Measurements from ENCODE around the gene NNMT. TPM values are rescaled to one million over a fixed set of nuclear protein-coding genes. Genes with fewer than 3 reads are reported as not detected.

The NNMT gene
- total and polyA plus RNA-seq, 2 experiments from 2014 or later, result 1,043 to 1,317 TPM

DNA sequence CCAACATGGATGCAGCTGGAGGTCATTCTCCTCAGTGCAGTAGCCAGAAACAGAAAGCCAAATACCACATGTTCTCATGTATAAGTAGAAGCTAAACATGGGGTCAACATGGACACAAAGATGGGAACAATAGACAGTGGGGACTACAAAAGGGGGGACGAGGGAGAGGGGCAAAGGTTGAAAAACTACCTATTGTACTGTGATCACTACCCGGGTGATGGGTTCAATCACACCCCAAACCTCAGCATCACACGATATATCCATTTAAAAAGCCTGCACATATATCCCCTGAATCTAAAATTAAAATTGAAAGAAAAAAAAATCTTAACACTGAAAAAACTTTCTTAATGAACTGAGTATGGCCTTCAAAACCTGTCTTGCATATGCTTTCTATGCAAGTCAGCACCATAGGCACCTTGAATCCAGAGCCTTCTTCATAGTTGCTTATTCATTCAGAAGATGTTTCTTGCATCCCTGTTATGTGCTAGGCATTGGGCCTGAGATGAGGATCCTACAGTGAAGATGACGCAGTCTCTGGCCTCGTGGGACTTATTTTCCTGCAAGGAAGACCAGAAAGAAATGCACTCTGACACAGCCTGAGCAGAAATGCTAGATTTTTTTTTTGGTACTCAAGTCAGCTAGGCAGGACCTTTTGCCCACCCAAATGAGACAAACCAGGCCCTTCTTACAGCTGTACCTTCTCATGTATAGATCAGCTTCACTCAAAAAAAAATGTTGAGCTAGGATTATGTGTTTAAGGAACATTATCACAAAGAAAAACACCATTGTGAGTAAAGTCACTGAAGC lies 21.0 kb downstream of the NNMT start:
- H2AFZ ChIP-seq, result no peak overlapping the region
- TF ChIP-seq EZH2 (IDR thresholded peaks at IDR 0.05; ENCODE audit: insufficient read depth, poor library complexity, severe bottlenecking) (no peak), EZH2phosphoT487 (IDR thresholded peaks at IDR 0.05; ENCODE audit: insufficient read depth, low read depth) (no peak)
- no peaks in the 10 kb centered on the region for H3K27me3 ChIP-seq (replicated peaks; ENCODE audit: insufficient read depth)
- H3K4me1 ChIP-seq (ENCODE audit: insufficient read depth), result peaks cover 57% of the 10 kb centered on the region
- no peak overlapping the region for H3K4me3 ChIP-seq
- in situ Hi-C loops (cut with MboI), result no loop called here
- H3K79me2 ChIP-seq (ENCODE audit: insufficient read depth), result peaks cover 56% of the 10 kb centered on the region
- H3K9me2 ChIP-seq (ENCODE audit: insufficient read depth), result no peaks in the 10 kb centered on the region
- no peaks in the 10 kb centered on the region; the same call in 1 of the 2 replicates for H4K20me1 ChIP-seq (ENCODE audit: insufficient read depth)
- peak overlapping the region; percentile 2 for H3K4me2 ChIP-seq (ENCODE audit: unreplicated experiment)
- peaks cover 57% of the 10 kb centered on the region for H3K36me3 ChIP-seq (ENCODE audit: low read depth)
- 86 to 94% methylated on average over 5 of the region's 5 CpGs for WGBS, 2 experiments (ENCODE audit: low coverage in 1 of 2, low lambda C conversion rate in 2 of 2, missing lambda C conversion rate in 2 of 2)
- no peaks in the 10 kb centered on the region for H3K9me3 ChIP-seq (ENCODE audit: low read depth)
- peak; percentile 47 for DNase-seq
- H3K9ac ChIP-seq, result peak overlapping the region; percentile 45; the same call in 1 of the 2 replicates
- H3F3A ChIP-seq (ENCODE audit: insufficient read depth), result peaks cover 96% of the 10 kb centered on the region
- H3K27ac ChIP-seq, result peak overlapping the region; percentile 53

DNA sequence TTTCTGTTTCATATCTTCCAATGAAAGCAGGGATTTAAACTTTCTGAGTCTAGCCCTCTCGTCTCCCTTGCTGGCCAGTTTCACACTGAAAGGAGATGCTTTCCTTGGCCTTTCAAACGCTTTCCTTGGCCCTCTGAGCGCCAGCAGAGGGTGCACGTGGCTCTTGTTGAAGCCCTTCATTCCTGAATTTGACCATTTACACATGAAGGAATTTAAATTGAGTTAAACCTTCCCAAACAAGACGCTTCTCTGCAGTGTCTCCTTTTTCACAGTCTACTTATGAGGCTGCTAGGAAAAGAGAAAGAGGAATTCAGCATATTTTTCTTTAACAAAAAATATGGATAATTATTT lies 21.6 kb downstream of the NNMT start:
- DNase-seq, result peak; percentile 70
- 8 to 12% methylated on average over 5 of the region's 5 CpGs for WGBS, 2 experiments (ENCODE audit: low coverage in 1 of 2, low lambda C conversion rate in 2 of 2, missing lambda C conversion rate in 2 of 2)
- H3K4me1 ChIP-seq (ENCODE audit: insufficient read depth), result peaks cover 62% of the 10 kb centered on the region
- peaks cover 51% of the 10 kb centered on the region for H3K36me3 ChIP-seq (ENCODE audit: low read depth)
- no peaks in the 10 kb centered on the region; the same call in 1 of the 2 replicates for H4K20me1 ChIP-seq (ENCODE audit: insufficient read depth)
- no peaks in the 10 kb centered on the region for H3K9me3 ChIP-seq (ENCODE audit: low read depth)
- H3K27me3 ChIP-seq (replicated peaks; ENCODE audit: insufficient read depth), result no peaks in the 10 kb centered on the region
- in situ Hi-C loops (cut with MboI), result no loop called here
- H3K4me2 ChIP-seq (ENCODE audit: unreplicated experiment), result peak overlapping the region; percentile 2
- peaks cover 50% of the 10 kb centered on the region for H3K79me2 ChIP-seq (ENCODE audit: insufficient read depth)
- H3K27ac ChIP-seq, result peak overlapping the region; percentile 53
- H3K9me2 ChIP-seq (ENCODE audit: insufficient read depth), result no peaks in the 10 kb centered on the region
- H3K9ac ChIP-seq, result peak overlapping the region; percentile 45; the same call in 1 of the 2 replicates
- no peak overlapping the region for H2AFZ ChIP-seq
- no peak overlapping the region for H3K4me3 ChIP-seq
- no peak for TF ChIP-seq EZH2phosphoT487 (IDR thresholded peaks at IDR 0.05; ENCODE audit: insufficient read depth, low read depth)
- no peak for TF ChIP-seq EZH2 (IDR thresholded peaks at IDR 0.05; ENCODE audit: insufficient read depth, poor library complexity, severe bottlenecking)
- peaks cover 96% of the 10 kb centered on the region for H3F3A ChIP-seq (ENCODE audit: insufficient read depth)

DNA sequence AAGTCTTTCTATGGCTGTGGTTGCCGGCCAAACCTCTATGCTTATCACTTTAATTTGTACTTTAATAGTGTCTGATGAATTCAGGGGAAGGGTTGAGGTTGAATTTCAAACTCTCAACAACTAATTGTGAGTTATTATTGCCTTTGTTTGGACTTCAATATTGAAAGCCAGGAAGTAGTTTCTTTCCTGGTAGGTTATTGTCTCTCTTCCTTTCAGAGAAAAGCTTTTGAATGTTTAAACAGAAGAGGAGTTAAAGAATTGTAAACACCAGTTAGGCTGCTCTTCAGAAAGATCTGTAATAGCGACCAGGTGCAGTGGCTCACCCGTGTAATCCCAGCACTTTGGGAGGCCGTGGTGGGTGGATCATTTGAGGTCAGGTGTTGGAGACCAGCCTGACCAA lies 22.2 kb downstream of the NNMT start:
- no peaks in the 10 kb centered on the region; the same call in 1 of the 2 replicates for H4K20me1 ChIP-seq (ENCODE audit: insufficient read depth)

DNA sequence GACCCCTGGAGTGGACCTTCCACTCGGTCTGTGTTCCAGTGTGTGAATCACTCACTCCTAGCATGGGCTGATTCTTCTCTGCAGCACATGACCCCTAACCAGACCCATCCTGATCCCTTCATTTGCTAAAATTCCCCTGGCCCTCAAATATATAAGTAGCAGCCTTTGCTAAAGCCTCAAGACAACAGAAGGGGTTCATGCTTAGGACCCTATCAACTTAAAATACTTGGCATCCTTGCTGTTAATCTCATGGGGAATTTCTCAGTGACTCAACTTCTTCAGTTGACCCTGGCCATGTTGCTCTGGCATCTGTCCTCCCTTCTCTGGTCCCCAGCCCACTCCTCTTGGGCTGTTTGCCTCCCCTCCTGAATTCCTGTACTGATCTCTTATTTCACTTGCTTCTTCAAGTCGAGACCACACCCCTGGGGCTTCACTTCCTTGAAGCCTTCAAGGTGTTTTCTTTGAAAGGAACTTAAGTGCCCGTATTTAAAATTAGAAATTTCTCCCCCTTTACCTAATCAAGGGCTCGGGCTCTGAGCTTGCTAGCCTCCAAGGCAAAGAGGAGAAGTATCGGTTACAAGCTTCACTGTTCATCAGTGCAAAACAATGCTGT lies 23.6 kb downstream of the NNMT start:
- Histone ChIP-seq H3F3A (ENCODE audit: insufficient read depth) (peaks cover 82% of the 10 kb centered on the region), H3K36me3 (ENCODE audit: low read depth) (peaks cover 32% of the 10 kb centered on the region), H3K27me3 (replicated peaks; ENCODE audit: insufficient read depth) (no peaks in the 10 kb centered on the region), H3K79me2 (ENCODE audit: insufficient read depth) (peaks cover 29% of the 10 kb centered on the region), H4K20me1 (ENCODE audit: insufficient read depth) (no peaks in the 10 kb centered on the region; the same call in 1 of the 2 replicates), H3K9me2 (ENCODE audit: insufficient read depth) (no peaks in the 10 kb centered on the region), H3K27ac (peak overlapping the region; percentile 83), H3K4me2 (ENCODE audit: unreplicated experiment) (no peak overlapping the region), H2AFZ (no peak overlapping the region), H3K4me1 (ENCODE audit: insufficient read depth) (peaks cover 53% of the 10 kb centered on the region), H3K9ac (no peak overlapping the region), H3K4me3 (no peak overlapping the region), H3K9me3 (ENCODE audit: low read depth) (no peaks in the 10 kb centered on the region)
- peak; percentile 29 for DNase-seq
- TF ChIP-seq EZH2phosphoT487 (IDR thresholded peaks at IDR 0.05; ENCODE audit: insufficient read depth, low read depth), result no peak
- no peak for TF ChIP-seq EZH2 (IDR thresholded peaks at IDR 0.05; ENCODE audit: insufficient read depth, poor library complexity, severe bottlenecking)
- WGBS, 2 experiments (ENCODE audit: low coverage in 1 of 2, low lambda C conversion rate in 2 of 2, missing lambda C conversion rate in 2 of 2), result 77 to 86% methylated on average over 5 of the region's 5 CpGs
- in situ Hi-C loops (cut with MboI), result no loop called here

More for the DNA sequence above, 22.2 kb downstream of the NNMT start:
- Histone ChIP-seq H3K27me3 (replicated peaks; ENCODE audit: insufficient read depth) (no peaks in the 10 kb centered on the region), H3K9me2 (ENCODE audit: insufficient read depth) (no peaks in the 10 kb centered on the region), H3K4me3 (no peak overlapping the region), H3K4me1 (ENCODE audit: insufficient read depth) (peaks cover 62% of the 10 kb centered on the region), H3K9me3 (ENCODE audit: low read depth) (no peaks in the 10 kb centered on the region), H3F3A (ENCODE audit: insufficient read depth) (peaks cover 96% of the 10 kb centered on the region), H3K9ac (0 out of 2 replicates have a peak overlapping the region, but pooled peaks have one; percentile 45), H3K36me3 (ENCODE audit: low read depth) (peaks cover 46% of the 10 kb centered on the region), H3K27ac (peak overlapping the region; percentile 53), H3K4me2 (ENCODE audit: unreplicated experiment) (no peak overlapping the region), H2AFZ (no peak overlapping the region), H3K79me2 (ENCODE audit: insufficient read depth) (peaks cover 44% of the 10 kb centered on the region)
- in situ Hi-C loops (cut with MboI), result no loop called here
- WGBS, 2 experiments (ENCODE audit: low coverage in 1 of 2, low lambda C conversion rate in 2 of 2, missing lambda C conversion rate in 2 of 2), result 94 to 95% methylated on average over 4 of the region's 4 CpGs
- no peak for TF ChIP-seq EZH2 (IDR thresholded peaks at IDR 0.05; ENCODE audit: insufficient read depth, poor library complexity, severe bottlenecking)
- peak; percentile 2 for DNase-seq

All from GM23248 (cell line).